ENCODE measurements around the gene MGLL. TPM values are rescaled to one million over a fixed set of nuclear protein-coding genes. Genes with fewer than 3 reads are reported as not detected.

The MGLL gene
- 10 to 100 TPM in 4 of 5 donors, 1 to 10 TPM in 1; 6.8 to 20.8 (median 14.7) TPM for polyA plus RNA-seq (ENCODE audit: insufficient read depth in 1 of 5, insufficient read length in 5 of 5, low replicate concordance in 1 of 5)
- long read RNA-seq, donor 1, full-length matches to known transcripts: 18 of 25 reads
- long read RNA-seq, donor 1, partial matches to known transcripts: 7 of 25 reads
- long read RNA-seq, donor 1, other reads (novel, unspliced or antisense): 0 of 25 reads
- long read RNA-seq, donor 2, full-length matches to known transcripts: 4 of 4 reads
- long read RNA-seq, donor 2, partial matches to known transcripts: 0 of 4 reads
- long read RNA-seq, donor 2, other reads (novel, unspliced or antisense): 0 of 4 reads
- long read RNA-seq, donor 3, full-length matches to known transcripts: 5 of 5 reads
- long read RNA-seq, donor 3, partial matches to known transcripts: 0 of 5 reads
- long read RNA-seq, donor 3, other reads (novel, unspliced or antisense): 0 of 5 reads
- long read RNA-seq, donor 4, full-length matches to known transcripts: 10 of 10 reads
- long read RNA-seq, donor 4, partial matches to known transcripts: 0 of 10 reads
- long read RNA-seq, donor 4, other reads (novel, unspliced or antisense): 0 of 10 reads
- long read RNA-seq, donor 5, full-length matches to known transcripts: 5 of 5 reads
- long read RNA-seq, donor 5, partial matches to known transcripts: 0 of 5 reads
- long read RNA-seq, donor 5, other reads (novel, unspliced or antisense): 0 of 5 reads
- long read RNA-seq, donor 6, full-length matches to known transcripts: 13 of 414 reads
- long read RNA-seq, donor 6, partial matches to known transcripts: 369 of 414 reads
- long read RNA-seq, donor 6, other reads (novel, unspliced or antisense): 32 of 414 reads
- long read RNA-seq, donor 7, full-length matches to known transcripts: 14 of 14 reads
- long read RNA-seq, donor 7, partial matches to known transcripts: 0 of 14 reads
- long read RNA-seq, donor 7, other reads (novel, unspliced or antisense): 0 of 14 reads
- long read RNA-seq, donor 8, full-length matches to known transcripts: 3 of 3 reads
- long read RNA-seq, donor 8, partial matches to known transcripts: 0 of 3 reads
- long read RNA-seq, donor 8, other reads (novel, unspliced or antisense): 0 of 3 reads

DNA sequence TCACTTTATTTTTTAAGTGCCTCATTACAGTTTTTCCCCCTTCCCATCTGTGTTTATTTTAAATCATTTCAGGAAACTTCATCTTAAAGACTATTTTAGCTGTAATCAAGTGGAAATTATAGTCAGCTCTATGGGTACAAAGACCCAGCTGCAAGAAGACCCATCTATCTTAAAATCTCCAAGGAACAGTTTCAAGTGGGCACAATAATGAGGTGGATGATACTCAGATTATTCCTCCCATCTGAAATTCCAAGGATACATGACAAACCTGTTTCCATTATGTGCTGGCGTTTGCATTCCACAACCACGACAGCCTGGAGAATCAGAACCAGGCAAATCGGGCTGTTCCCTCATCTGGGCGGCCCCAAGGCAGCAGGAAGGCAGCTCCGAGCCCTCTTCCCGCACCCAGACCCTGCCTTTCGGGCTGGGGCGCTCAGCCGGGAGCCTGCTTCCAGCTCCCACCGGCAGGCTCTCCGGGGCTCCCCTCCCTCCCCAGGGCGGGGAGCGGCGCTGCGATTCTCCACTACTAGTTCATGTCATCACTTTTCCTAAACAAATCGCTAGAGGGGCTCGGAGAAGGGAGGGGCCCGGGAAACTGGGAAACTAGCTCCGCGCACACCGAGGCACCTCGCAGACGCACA lies at the start of gene MGLL:
MGLL (minus strand) TSS at position 475 of the 641 bp plus-strand sequence; CDS start at position 278, 197 bp downstream.
- DNase-seq: no peak

DNA sequence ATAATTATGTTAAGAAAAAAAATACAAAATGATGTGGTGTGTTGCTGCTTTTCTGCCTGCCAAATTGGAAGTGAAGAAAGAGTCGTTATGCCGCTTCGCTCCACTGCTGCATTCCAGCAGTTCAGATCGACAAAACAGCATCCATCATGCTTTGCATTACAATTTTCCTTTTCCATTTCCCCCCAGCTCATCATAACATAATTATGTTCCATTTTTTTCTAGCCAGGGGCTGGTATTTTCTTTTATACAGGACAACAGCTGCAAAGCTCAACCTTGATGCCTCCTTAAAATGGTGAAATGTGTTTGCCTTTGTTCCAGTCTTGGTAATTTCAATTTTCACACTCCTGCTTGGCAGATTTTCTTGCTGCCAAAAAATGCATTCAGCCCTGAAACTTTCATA lies 47.8 kb upstream of the MGLL start:
- no peak for DNase-seq

DNA sequence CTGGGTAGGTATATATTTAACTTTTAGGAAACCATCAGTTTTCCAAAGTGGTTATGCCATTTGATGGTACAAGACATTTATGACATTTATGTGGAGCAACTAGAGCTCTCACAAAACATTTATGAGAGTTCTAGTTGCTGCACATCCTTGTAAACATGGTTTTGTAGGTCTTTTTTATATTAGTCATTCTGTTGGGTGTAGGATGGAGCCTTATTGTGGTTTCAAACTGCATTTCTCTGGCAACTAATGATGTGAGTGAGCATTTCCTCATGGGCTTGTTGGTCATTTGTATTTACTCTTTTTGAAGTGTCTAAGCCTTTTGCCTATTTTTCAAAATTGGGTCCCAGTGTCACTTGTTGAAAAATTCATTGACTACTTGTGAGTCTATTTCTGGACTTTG lies 45.7 kb upstream of the MGLL start:
- no peak for DNase-seq

DNA sequence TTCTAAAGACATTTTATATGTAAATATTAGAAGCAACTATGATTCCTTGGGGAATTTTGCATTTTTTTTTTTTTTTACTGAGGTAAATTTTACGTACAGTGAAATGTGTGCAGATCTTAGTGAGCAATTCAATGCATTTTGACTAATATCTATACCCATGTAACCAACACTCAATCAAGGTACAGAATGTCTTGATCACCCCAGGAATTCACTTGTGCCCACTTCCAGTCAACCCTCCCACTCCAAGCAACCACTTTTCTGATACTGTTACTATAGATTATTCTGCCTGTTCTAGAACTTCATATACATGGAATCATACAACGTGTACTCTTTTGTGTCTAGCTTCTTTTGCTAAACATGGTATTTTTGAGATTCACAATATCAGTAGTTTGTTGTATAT lies 45.1 kb upstream of the MGLL start:
- DNase-seq: no peak

DNA sequence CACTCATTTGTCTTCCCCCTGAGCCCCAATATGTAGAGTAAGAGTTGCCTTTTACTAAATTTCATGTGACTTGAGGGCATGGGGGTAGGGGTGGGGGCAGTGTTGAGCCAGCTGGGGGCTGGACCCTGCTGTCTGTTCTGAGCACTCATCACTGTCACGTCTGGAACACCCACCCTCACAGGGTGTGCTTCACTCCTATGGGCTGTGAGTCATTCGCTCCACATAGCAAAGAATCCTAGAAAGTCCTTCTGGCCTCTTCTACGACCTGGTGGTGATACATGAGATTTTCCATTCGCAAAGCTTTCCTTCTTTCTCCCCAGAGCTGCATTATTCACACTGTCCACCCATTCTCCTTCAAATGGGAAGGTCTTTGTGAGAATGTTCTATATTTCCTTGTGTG lies 43.6 kb upstream of the MGLL start:
- no peak for DNase-seq

DNA sequence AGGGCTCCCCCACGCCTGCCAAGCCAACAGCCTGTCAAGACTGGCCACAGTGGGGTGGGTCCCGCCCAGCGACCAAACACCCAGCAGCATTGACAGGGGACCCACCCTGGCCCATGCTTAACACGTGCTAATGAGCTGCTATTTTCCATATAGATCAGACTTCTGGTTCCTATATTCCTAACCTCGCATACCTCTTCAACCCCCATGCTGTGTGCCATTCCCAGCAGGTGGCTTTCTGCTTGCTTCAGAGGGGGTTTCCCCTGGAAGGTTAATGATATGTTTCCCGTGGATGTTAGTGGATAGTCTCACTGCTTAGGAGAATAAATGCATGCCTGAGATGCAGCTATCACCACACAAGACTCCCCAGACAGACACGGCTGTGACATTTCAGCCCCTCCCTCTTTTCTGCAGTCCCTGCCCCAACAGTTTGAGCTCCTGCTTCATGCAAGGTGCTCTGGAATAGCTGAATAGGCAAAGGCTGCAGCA lies 37.9 kb upstream of the MGLL start:
- DNase-seq: no peak

DNA sequence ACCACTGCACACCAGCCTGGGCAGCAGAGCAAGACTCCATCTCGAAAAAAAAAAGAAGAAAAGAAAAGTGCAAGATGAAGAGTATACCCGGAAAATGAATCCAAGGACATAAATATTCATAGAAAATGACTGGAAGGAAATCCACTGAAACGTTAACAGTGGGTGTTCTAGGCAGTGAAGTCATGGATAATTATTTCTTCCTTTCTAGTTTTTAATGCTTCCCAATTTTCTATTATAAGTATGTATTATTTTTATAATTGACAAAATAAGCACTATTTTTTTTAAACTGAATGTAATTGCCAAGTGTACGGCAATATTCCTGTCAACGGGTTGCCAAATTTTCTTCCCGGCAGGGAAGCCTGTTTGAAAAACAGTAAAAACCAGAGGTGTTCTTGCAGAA lies 37.4 kb upstream of the MGLL start:
- DNase-seq: no peak

DNA sequence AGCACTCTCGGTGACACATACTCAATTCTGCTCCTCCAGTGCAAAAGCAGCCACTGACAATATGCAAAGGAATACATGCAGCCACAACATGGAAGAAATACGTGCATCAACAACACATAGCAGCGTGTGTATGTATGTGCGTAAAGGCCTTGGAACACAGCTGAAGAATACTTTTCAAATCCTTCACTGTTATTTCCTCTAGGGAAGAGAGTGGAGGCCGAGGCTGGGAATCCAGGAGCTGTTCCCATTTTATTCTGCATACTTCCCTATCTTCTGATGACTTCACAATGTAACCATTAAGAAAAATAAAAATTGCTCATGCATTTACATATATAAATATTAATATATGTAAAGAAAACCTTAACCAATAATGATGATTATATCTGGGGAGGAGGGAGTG lies 36.6 kb upstream of the MGLL start:
- DNase-seq: no peak

DNA sequence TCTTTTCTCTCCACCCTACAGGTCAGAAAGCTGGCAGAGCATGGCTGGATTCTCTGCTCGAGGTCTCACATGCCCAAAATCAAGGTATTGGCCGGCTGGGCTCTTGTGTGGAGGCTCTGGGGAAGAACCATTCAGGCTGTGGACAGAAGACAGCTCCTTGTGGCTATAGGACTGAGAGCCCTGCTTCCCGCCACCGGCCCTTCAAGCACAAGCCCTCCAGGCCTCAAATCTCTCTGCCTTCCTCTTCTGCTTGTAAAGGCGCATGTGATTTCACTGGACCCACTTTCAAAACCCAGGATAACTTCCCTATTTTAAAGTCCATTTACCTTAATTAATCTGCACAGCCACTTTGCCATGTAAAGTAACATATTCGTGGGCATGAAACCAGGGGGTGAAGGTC lies 36.2 kb upstream of the MGLL start:
- DNase-seq: no peak

DNA sequence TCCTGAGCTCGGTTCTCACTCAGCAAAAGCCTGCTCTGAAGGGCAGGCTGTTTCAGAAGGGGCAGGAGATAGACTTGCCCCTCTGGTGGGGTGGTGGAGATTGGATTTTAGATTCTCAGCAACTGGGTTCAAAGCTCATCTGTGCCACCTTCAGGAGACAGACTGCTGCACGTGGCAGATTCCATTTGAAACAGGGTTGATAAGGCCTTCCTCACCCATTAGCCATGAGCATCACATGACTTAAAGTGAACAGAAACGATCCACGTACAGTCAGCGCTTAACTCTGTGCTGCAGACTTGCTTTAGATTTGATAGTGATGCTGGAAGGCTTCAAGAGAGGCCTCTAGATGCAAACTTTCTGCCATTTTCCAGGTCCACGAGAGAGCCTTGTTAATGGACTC lies 35.0 kb upstream of the MGLL start:
- no peak for DNase-seq

DNA sequence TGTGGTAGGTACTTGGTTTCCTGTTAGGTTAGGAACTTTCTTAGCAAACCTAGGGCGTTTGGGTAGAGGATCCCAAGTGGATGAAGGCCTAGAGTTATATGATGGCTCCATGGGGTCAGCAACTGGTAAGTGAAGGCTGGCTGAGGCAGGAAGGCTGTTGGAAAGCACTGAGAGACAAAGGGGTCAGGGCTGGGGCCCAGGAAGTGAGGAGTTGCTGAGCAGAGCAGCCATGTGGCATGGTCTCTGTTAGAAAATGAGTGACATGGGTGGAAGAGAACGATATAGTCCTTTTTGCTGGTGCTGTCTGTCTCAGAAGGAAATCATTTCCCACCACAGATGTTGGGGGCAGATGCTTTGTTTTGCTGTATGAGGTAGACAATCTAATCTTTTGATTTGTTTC lies 34.5 kb upstream of the MGLL start:
- no peak for DNase-seq

DNA sequence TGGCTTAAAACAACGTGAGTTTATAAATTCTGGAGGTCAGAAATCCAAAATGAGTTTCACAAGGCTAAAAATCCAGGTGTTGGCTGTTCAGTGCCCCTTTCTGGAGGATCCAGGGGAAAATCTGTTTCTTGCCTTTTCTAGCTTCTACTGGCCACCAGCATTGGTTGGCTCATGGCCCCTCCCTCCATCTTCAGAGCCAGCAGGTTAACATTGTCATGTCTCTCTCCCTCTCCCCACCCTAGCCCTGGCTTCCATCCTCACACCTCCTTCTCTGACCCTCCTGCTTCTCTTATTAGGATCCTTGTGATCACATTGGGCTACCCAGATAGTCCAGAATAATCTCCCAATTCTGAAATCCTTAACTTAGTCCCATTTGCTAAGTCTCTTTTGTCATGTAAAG lies 32.9 kb upstream of the MGLL start:
- DNase-seq: no peak

DNA sequence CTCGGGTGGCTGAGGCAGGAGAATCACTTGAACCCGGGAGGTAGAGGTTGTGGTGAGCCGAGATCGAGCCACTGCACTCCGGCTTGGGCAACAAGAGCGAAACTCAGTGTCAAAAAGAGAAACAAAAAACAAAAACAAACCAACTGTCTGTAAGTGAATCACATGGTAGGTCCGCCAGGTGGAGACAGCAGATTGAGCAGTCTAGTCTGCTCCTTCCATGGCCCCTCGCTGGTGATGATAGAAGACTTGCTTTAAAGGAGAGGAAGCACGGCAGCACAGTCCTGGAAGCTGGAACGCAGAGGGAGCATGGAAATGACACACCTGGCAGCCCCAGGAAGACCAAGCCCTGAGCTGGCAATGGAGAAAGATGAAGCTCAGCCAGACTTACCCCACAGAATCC lies 31.4 kb upstream of the MGLL start:
- DNase-seq: no peak

DNA sequence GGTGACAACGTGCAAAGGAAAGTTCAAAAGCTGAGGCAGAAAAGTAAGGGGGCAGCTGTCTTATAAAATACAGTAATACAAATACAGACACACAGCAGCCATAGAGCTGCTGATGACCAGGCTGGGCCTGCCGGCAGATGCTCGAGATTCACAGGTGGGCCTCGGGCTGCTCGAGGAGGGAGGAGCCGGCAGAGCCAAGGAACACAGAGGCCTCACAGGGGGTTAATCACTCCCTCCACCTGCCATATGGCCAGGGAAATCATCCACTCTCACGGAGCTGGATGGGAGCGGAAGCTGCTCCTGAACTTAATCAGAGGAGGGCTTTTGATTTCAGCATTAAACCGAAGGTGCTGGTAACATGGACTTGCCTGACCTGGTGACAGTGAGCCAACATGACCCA lies 29.6 kb upstream of the MGLL start:
- no peak for DNase-seq

DNA sequence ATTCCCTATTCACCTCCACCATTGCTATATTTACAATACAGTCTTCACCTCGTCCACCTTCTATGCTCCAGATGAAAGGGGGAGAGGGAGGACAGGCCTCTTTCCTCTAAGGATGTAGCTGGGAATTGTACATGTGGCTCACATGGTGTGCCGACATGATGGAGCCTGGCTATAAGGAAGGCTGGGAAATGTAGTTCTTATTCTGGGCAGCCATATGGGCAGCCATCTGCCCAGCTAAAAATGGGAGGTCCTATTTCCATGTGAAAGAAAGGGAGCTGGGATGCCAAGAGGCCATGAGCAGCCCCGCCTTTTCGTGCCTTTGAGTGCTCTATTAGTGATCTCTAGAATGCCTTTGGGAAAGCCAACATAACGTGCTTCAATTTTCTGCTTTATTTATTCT lies 27.1 kb upstream of the MGLL start:
- no peak for DNase-seq

DNA sequence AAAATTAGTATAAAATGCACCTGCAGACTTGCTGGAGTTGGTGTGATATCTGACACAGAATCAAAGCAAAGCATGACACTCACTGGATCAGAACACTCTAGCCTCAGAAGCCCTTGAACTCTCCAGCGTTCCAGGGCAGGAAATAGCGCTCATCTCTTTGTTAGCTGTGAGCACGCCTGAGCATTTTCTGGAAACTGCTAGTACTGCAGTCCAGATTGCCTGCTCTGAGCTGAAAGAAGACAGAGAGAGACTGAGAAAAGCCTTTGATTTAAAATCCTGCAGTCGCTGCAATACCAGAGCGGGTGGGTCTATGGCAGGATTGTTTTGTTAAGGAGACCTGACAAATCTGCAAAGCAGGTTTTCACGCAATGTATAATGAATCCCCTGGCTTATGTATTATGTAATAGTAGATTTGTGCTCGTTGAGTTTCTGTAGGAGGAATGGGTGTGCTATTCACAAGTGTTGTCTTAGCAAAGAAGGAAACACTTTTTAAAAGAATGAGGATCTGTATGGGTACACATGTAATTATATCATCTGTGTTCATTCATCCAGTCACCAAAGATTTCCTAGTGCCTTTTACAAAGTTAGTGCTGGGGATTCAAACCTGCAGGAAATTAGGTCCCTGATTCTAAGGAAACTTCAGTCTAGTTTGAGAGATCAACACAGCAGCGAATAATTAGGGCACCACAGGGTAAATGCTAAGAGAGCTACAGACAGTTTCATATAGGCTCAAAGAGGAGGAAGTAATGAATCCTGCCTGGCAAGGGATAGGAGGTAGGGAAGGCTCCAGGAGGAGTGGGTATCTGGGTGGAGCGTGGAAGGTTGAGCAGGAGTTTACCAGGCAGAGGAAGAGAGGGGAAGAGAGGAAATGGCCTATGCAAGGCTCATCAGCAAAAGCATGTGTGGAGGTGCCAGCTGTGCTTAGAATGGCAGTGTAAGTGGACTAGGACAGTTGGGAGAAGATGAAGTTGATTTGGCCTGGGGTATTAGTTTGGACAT lies 26.1 kb upstream of the MGLL start:
- DNase-seq: peak in 1 of 2 donors; percentile 17

DNA sequence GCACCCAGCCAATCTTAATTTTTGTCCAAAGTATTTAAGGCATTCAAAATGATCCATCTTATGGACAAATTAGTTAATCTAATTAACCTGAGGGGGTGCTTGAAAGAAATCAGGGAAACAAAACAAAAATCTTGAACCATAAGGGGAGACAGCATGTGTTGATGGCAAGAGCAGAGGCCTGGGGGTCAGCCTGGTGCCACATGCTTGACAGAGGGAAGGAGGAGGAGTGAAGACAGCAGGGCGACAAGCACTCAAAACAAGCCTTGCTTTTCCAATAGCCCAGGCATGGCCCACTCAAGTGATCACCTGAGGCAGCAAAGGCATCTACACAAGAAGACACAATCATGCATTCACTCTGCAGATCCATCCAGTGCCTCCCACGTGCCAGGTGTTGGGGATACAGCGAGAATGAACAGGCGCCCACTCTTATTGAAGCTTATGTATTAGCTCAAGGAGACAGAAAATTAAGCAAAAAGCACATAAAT lies 25.0 kb upstream of the MGLL start:
- DNase-seq: no peak

DNA sequence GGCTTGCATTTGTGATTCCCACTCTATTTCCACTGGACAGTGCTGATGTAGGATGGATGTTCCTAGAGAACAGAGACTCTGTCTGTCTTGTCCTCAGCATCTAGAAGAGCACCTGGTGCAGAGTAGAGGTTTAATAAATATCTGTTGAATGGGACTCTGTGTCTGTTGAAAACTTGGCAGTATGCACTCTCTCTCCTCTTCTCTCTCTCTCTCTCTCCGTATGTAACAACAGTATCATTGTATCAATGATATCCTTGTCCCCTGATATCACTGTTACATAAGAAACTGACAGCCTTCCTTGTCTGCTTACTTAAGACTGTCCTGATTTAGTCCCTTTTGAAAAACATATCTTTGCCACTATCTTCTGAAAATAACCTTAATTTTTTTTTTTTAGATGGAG lies 24.3 kb upstream of the MGLL start:
- no peak for DNase-seq

DNA sequence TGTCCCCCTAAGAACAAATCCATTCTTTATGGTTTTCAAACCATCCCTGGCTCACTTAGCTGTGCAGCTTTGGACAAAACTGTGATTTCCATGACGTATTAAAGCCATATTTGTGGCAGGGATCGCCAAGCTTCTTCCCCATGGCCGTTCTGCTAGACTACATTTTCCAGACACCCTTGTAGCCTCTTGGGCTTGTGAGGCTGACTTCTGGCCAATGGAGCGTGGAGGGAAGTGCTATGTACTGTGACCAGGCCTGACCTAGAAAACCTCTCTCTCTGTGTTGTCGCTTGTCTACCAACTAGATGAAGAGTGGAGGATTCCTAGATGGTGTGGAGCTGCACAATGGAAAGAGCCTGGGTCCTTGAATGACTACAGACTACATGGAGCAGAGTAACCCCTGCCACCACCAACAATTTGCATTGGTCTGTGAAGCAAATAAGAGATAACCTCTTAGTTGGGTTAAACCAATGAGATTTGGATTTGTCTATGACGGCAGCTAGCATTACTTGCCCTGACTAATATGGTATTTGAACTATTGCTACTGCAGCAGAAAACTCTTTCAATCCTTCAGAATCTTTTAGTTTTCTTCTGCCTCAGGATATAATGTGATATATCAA lies 22.1 kb upstream of the MGLL start:
- DNase-seq: no peak

DNA sequence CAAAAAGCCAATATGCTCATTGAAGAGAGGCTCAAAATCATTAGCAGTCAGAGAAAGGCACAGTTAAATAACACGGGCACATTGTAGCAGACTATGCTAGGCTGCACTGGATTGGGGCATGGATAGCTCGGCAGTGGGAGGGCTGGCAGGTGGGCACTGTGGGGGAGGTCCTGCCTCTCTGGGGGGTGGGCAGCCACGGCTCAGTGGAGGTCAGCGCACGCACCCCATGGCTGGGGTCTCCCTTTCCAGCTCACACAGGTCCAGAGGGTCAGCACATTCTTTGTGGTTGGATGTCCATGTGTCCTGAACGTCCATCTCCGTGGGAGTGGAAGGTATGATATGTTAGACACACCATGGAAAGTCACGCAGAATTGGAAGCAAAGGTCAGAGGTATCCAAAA lies 18.4 kb upstream of the MGLL start:
- no peak for DNase-seq
